Neural progenitor cell (in vitro differentiated cells): Measurements from ENCODE around the gene BRSK2. TPM values are rescaled to one million over a fixed set of nuclear protein-coding genes. Genes with fewer than 3 reads are reported as not detected.

Source experiments
- DNase-seq: peaks from one replicate; pipeline ENCODE4 v3.0.0-alpha.2; 2016; ENCODE audit warnings: low spot score
- H2AFZ ChIP-seq: fragments of 200-600 bp; sonication (generic); replicated peaks from 2 replicates; pipeline ENCODE4 v1.6.1; 2016; ENCODE audit warnings: antibody characterized with exemption
- H3F3A ChIP-seq: fragments of 200-600 bp; sonication (generic); 2 replicates; pipeline ENCODE4 v1.6.1; 2016; ENCODE audit warnings: antibody characterized with exemption, low read depth
- H3K27ac ChIP-seq: fragments of 200-600 bp; sonication (generic); 2 replicates; pipeline ENCODE4 v1.5.1; 2016; ENCODE audit warnings: mild to moderate bottlenecking
- H3K27me3 ChIP-seq: fragments of 200-600 bp; sonication (generic); 2 replicates; pipeline ENCODE4 v1.6.1; 2016; ENCODE audit warnings: mild to moderate bottlenecking, moderate library complexity
- H3K36me3 ChIP-seq: fragments of 200-600 bp; sonication (generic); 2 replicates; pipeline ENCODE4 v1.5.1; 2016
- H3K4me1 ChIP-seq: fragments of 200-600 bp; sonication (generic); 2 replicates; pipeline ENCODE4 v1.6.1; 2016; ENCODE audit warnings: mixed run types
- H3K4me2 ChIP-seq: fragments of 200-600 bp; sonication (generic); 2 replicates; pipeline ENCODE4 v1.6.1; 2016
- H3K4me3 ChIP-seq: fragments of 200-600 bp; sonication (generic); 2 replicates; pipeline ENCODE4 v1.5.1; 2016
- H3K79me2 ChIP-seq: fragments of 200-600 bp; sonication (generic); 2 replicates; pipeline ENCODE4 v1.6.1; 2016; ENCODE audit warnings: low read depth
- H3K9ac ChIP-seq: fragments of 200-600 bp; sonication (generic); 2 replicates; pipeline ENCODE4 v1.6.1; 2016
- H3K9me3 ChIP-seq: fragments of 200-600 bp; sonication (generic); 2 replicates; pipeline ENCODE4 v1.5.1; 2016; ENCODE audit warnings: low read depth
- H4K20me1 ChIP-seq: fragments of 200-600 bp; sonication (generic); 2 replicates; pipeline ENCODE4 v1.6.1; 2016; ENCODE audit warnings: low read depth
- H3K27ac Mint-ChIP-seq: 3 replicates; pipeline ENCODE4 v1.8.0; 2021; ENCODE audit warnings: mixed read lengths
- H3K27me3 Mint-ChIP-seq: 2 replicates; pipeline ENCODE4 v1.8.0; 2022; ENCODE audit warnings: low read depth, mild to moderate bottlenecking, inconsistent platforms, moderate library complexity, mixed read lengths; ENCODE audit not compliant: insufficient read depth
- H3K36me3 Mint-ChIP-seq: 3 replicates; pipeline ENCODE4 v1.8.0; 2021; ENCODE audit warnings: mixed read lengths
- H3K4me1 Mint-ChIP-seq: 3 replicates; pipeline ENCODE4 v1.8.0; 2021; ENCODE audit warnings: mixed read lengths
- H3K4me3 Mint-ChIP-seq: 3 replicates; pipeline ENCODE4 v1.8.0; 2021; ENCODE audit warnings: mild to moderate bottlenecking, moderate library complexity, mixed read lengths
- H3K9me3 Mint-ChIP-seq: 3 replicates; pipeline ENCODE4 v1.8.0; 2020; ENCODE audit warnings: mixed read lengths
- EZH2 ChIP-seq: fragments of 200-600 bp; sonication (generic); IDR thresholded peaks from 2 replicates; pipeline ENCODE4 v1.6.1; 2017; ENCODE audit warnings: antibody characterized with exemption, mild to moderate bottlenecking, moderate library complexity
- EZH2phosphoT487 ChIP-seq: fragments of 200-600 bp; sonication (generic); IDR thresholded peaks from 2 replicates; pipeline ENCODE4 v1.6.1; 2017; ENCODE audit warnings: antibody characterized with exemption
- total RNA-seq: library from RNA; depleted of rRNA; stranded (reverse); fragments of >200 nt; gene quantifications from 2 replicates; pipeline ENCODE4 v1.2.3, GENCODE V29; 2015; ENCODE audit warnings: low replicate concordance
- TF ChIP-seq, protein P1 (sequence below): fragments of 200-600 bp; sonication (generic); IDR thresholded peaks from 2 replicates; pipeline ENCODE4 v1.5.1; 2017; ENCODE audit warnings: antibody characterized with exemption, mild to moderate bottlenecking

BRSK2 gene
- total RNA-seq, 1 donor from 2014 or later, result 8.2 TPM

GRCh38 chr11:1497600-1497999 is 107.9 kb downstream of the BRSK2 start:
- H3K4me3 Mint-ChIP-seq, result no peak overlapping the region
- H3K79me2 ChIP-seq, result peaks cover 13% of the 10 kb centered on the region
- TF ChIP-seq, protein P1, sequence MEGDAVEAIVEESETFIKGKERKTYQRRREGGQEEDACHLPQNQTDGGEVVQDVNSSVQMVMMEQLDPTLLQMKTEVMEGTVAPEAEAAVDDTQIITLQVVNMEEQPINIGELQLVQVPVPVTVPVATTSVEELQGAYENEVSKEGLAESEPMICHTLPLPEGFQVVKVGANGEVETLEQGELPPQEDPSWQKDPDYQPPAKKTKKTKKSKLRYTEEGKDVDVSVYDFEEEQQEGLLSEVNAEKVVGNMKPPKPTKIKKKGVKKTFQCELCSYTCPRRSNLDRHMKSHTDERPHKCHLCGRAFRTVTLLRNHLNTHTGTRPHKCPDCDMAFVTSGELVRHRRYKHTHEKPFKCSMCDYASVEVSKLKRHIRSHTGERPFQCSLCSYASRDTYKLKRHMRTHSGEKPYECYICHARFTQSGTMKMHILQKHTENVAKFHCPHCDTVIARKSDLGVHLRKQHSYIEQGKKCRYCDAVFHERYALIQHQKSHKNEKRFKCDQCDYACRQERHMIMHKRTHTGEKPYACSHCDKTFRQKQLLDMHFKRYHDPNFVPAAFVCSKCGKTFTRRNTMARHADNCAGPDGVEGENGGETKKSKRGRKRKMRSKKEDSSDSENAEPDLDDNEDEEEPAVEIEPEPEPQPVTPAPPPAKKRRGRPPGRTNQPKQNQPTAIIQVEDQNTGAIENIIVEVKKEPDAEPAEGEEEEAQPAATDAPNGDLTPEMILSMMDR, result no peak
- no peak for TF ChIP-seq EZH2phosphoT487
- no peak for TF ChIP-seq EZH2
- peaks cover 8% of the 10 kb centered on the region for H3K36me3 Mint-ChIP-seq
- H3K4me1 Mint-ChIP-seq, result peaks cover 3% of the 10 kb centered on the region
- peaks cover 9% of the 10 kb centered on the region for H3K27me3 Mint-ChIP-seq
- H3K4me3 ChIP-seq, result no peak overlapping the region
- H3K9me3 ChIP-seq, result no peaks in the 10 kb centered on the region
- H3F3A ChIP-seq, result no peaks in the 10 kb centered on the region
- peaks cover 7% of the 10 kb centered on the region for H3K4me1 ChIP-seq
- DNase-seq, result no peak
- no peak overlapping the region for H3K27ac Mint-ChIP-seq
- no peaks in the 10 kb centered on the region for H3K36me3 ChIP-seq
- no peak overlapping the region for H3K4me2 ChIP-seq
- H3K27ac ChIP-seq, result no peak overlapping the region
- H3K27me3 ChIP-seq, result no peaks in the 10 kb centered on the region
- no peak overlapping the region for H2AFZ ChIP-seq
- no peak overlapping the region for H3K9ac ChIP-seq
- peaks cover 6% of the 10 kb centered on the region for H4K20me1 ChIP-seq
- H3K9me3 Mint-ChIP-seq, result peaks cover 16% of the 10 kb centered on the region

- Histone ChIP-seq H3K36me3 (no peaks in the 10 kb centered on the region), H3K9me3 (no peaks in the 10 kb centered on the region), H4K20me1 (peaks cover 12% of the 10 kb centered on the region), H3K4me1 (peaks cover 11% of the 10 kb centered on the region), H3K79me2 (peaks cover 13% of the 10 kb centered on the region), H3K27ac (no peak overlapping the region), H3K4me2 (no peak overlapping the region), H3K4me3 (no peak overlapping the region), H3K9ac (no peak overlapping the region), H3F3A (no peaks in the 10 kb centered on the region), H2AFZ (no peak overlapping the region), H3K27me3 (no peaks in the 10 kb centered on the region)
- Mint-ChIP-seq H3K4me1 (peaks cover 8% of the 10 kb centered on the region), H3K36me3 (peaks cover 8% of the 10 kb centered on the region), H3K9me3 (peaks cover 16% of the 10 kb centered on the region), H3K27ac (no peak overlapping the region), H3K27me3 (peaks cover 9% of the 10 kb centered on the region), H3K4me3 (no peak overlapping the region)
- no peak for DNase-seq
- TF ChIP-seq, protein P1, result no peak
- TF ChIP-seq EZH2phosphoT487 (no peak), EZH2 (no peak)
Observed at GRCh38 chr11:1498262-1498661, 108.5 kb downstream of the BRSK2 start.

DNA sequence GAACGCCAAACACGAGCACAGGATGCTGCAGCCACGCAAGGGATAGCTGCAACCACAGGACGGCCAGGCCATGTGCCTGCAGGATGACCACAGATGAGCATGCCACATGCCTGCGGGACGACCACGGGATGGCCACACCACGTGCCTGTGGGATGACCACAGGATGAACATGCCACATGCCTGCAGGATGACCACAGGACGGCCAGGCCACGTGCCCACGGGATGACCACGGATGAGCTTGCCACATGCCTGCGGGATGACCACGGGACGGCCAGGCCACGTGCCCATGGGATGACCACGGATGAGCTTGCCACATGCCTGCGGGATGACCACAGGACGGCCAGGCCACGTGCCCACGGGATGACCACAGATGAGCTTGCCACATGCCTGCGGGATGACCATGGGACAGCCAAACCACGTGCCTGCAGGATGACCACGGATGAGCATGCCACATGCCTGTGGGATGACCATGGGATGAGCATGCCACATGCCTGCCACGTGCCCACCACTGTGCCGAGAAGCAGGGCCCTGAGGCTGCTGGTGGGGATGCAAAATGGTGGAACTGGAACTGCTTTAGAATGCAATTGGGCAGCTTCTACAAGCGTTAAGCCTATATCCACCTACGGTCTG is 109.6 kb downstream of the BRSK2 start:
- TF ChIP-seq EZH2phosphoT487, result no peak
- TF ChIP-seq EZH2, result no peak
- TF ChIP-seq, protein P1, result no peak
- H3K36me3 Mint-ChIP-seq, result peaks cover 6% of the 10 kb centered on the region
- Histone ChIP-seq H3K4me2 (no peak overlapping the region), H2AFZ (no peak overlapping the region), H3K9me3 (no peaks in the 10 kb centered on the region), H3K36me3 (no peaks in the 10 kb centered on the region), H3K4me3 (no peak overlapping the region), H3K9ac (no peak overlapping the region), H4K20me1 (peaks cover 23% of the 10 kb centered on the region), H3F3A (no peaks in the 10 kb centered on the region), H3K4me1 (peaks cover 11% of the 10 kb centered on the region), H3K27ac (no peak overlapping the region), H3K79me2 (peaks cover 11% of the 10 kb centered on the region), H3K27me3 (no peaks in the 10 kb centered on the region)
- H3K27me3 Mint-ChIP-seq, result peaks cover 9% of the 10 kb centered on the region
- no peak overlapping the region for H3K4me3 Mint-ChIP-seq
- peaks cover 8% of the 10 kb centered on the region for H3K4me1 Mint-ChIP-seq
- H3K27ac Mint-ChIP-seq, result no peak overlapping the region
- peaks cover 11% of the 10 kb centered on the region for H3K9me3 Mint-ChIP-seq
- no peak for DNase-seq
